ENCODE measurements around the gene HTT. TPM values are rescaled to one million over a fixed set of nuclear protein-coding genes. Genes with fewer than 3 reads are reported as not detected.

The HTT gene
- total RNA-seq, 1 donor from 2014 or later = 38.5 TPM

DNA sequence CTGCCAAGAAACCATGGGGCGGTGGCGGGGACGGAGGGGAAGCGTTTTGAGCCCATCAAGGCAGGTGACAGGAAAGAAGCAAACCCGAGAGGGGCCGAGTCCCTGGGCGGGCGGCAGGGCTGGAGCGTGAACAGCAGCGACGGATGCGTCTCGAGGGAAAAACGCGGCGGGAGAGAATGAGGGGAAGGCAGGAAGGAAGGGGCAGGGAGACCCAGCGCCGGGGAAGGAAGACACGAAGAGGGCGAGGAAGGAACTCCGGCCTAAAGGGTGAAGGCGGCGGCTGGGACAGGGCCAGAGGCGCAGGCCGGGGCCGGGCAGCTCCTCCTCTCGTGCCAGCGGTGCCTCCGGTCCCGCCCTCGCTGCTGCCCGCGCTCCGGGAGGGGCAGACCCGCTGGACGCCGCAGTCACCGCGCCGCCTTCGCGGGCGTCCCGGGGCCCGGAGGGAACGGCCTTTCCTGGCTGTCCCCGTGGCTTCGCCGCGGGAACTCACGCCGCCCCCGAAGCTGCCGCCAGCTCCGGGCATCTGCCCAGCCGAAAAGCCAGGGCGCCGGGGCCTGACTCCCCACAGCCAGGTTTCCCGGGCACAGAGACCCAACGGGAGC is 217.6 kb downstream of the HTT start:
- TF ChIP-seq CTCF (IDR thresholded peaks at IDR 0.05) = no peak
- DNase-seq (ENCODE audit: low spot score) = no peak
- Mint-ChIP-seq H3K4me3 (ENCODE audit: unreplicated experiment) (peak overlapping the region; percentile 88), H3K9me3 (ENCODE audit: low read depth) (peaks cover under 1% of the 10 kb centered on the region), H3K27ac (ENCODE audit: unreplicated experiment) (peak overlapping the region; percentile 95), H3K4me1 (ENCODE audit: low read depth) (peaks cover 23% of the 10 kb centered on the region), H3K27me3 (ENCODE audit: low read depth) (no peaks in the 10 kb centered on the region), H3K36me3 (ENCODE audit: low read depth) (peaks cover 5% of the 10 kb centered on the region)

GRCh38 chr4:3292571-3293400 is 218.3 kb downstream of the HTT start, which contains the start of gene RGS12:
RGS12 (plus strand) TSS chr4:3293021; CDS start chr4:3316171, 23,150 bp downstream.
- Mint-ChIP-seq H3K4me1 (ENCODE audit: low read depth) (peaks cover 23% of the 10 kb centered on the region), H3K27me3 (ENCODE audit: low read depth) (no peaks in the 10 kb centered on the region), H3K9me3 (ENCODE audit: low read depth) (peaks cover 8% of the 10 kb centered on the region), H3K4me3 (ENCODE audit: unreplicated experiment) (peak within 1 kb of the TSS; percentile 90), H3K27ac (ENCODE audit: unreplicated experiment) (peak within 1 kb of the TSS; percentile 95), H3K36me3 (ENCODE audit: low read depth) (peaks cover 9% of the 10 kb centered on the region)
- DNase-seq (ENCODE audit: low spot score) = no peak
- peak; percentile 15 for TF ChIP-seq CTCF (IDR thresholded peaks at IDR 0.05)

Other genes starting within 250 kb of the HTT start
- gene ADD1, start 230.8 kb upstream of the HTT start, total RNA-seq = 240 to 269 TPM (median 256 TPM) in 3 replicates
- 22.2 to 23.9 TPM (median 22.7 TPM) in 3 replicates for gene NOP14, start 111.3 kb upstream of the HTT start, total RNA-seq
- gene GRK4, start 111.1 kb upstream of the HTT start, total RNA-seq = 12.0 to 13.4 TPM (median 12.8 TPM) in 3 replicates
- gene HTT-AS, start 143 bp upstream of the HTT start, total RNA-seq = not detected in 3 replicates
- gene MSANTD1, start 174.5 kb downstream of the HTT start, total RNA-seq = 0.55 to 1.7 TPM (median 0.64 TPM) in 3 replicates
- gene RGS12, start 218.3 kb downstream of the HTT start, total RNA-seq = 19.0 to 24.2 TPM (median 19.3 TPM) in 3 replicates

All from chondrocyte (in vitro differentiated cells).